ENCODE measurements around the gene CPT1A. TPM values are rescaled to one million over a fixed set of nuclear protein-coding genes. Genes with fewer than 3 reads are reported as not detected.

The CPT1A gene
- total RNA-seq, 1 donor from 2014 or later, result 36.1 TPM

- peaks cover 43% of the 10 kb centered on the region for H3K4me1 Mint-ChIP-seq (ENCODE audit: unreplicated experiment)
- no peak for TF ChIP-seq CTCF (conservative IDR thresholded peaks at IDR 0.05)
- H3K4me3 Mint-ChIP-seq, result no peak overlapping the region
- H3K27me3 Mint-ChIP-seq, result peaks cover 4% of the 10 kb centered on the region
- peak overlapping the region; percentile 10 for H3K27ac Mint-ChIP-seq
- H3K9me3 Mint-ChIP-seq, result no peaks in the 10 kb centered on the region
- H3K36me3 Mint-ChIP-seq, result no peaks in the 10 kb centered on the region
- no peak for DNase-seq (ENCODE audit: extremely low spot score, unreplicated experiment)
These were observed 6.4 kb downstream of the CPT1A start for GRCh38 chr11:68835328-68835727.

- Mint-ChIP-seq H3K27ac (no peak overlapping the region), H3K36me3 (no peaks in the 10 kb centered on the region), H3K9me3 (no peaks in the 10 kb centered on the region), H3K4me3 (no peak overlapping the region), H3K27me3 (no peaks in the 10 kb centered on the region), H3K4me1 (ENCODE audit: unreplicated experiment) (peaks cover 27% of the 10 kb centered on the region)
- no peak for TF ChIP-seq CTCF (conservative IDR thresholded peaks at IDR 0.05)
- no peak for DNase-seq (ENCODE audit: extremely low spot score, unreplicated experiment)
These were observed 9.1 kb downstream of the CPT1A start for GRCh38 chr11:68832476-68833181.

GRCh38 chr11:68831124-68831523 lies 10.6 kb downstream of the CPT1A start:
- Mint-ChIP-seq H3K36me3 (no peaks in the 10 kb centered on the region), H3K27me3 (no peaks in the 10 kb centered on the region), H3K4me3 (peak overlapping the region; percentile 21), H3K4me1 (ENCODE audit: unreplicated experiment) (peaks cover 26% of the 10 kb centered on the region), H3K9me3 (no peaks in the 10 kb centered on the region), H3K27ac (no peak overlapping the region)
- no peak for TF ChIP-seq CTCF (conservative IDR thresholded peaks at IDR 0.05)
- no peak for DNase-seq (ENCODE audit: extremely low spot score, unreplicated experiment)

GRCh38 chr11:68829581-68829980 lies 12.1 kb downstream of the CPT1A start:
- H3K36me3 Mint-ChIP-seq, result no peaks in the 10 kb centered on the region
- H3K9me3 Mint-ChIP-seq, result no peaks in the 10 kb centered on the region
- H3K4me3 Mint-ChIP-seq, result no peak overlapping the region
- DNase-seq (ENCODE audit: extremely low spot score, unreplicated experiment), result no peak
- H3K27ac Mint-ChIP-seq, result no peak overlapping the region
- H3K27me3 Mint-ChIP-seq, result no peaks in the 10 kb centered on the region
- H3K4me1 Mint-ChIP-seq (ENCODE audit: unreplicated experiment), result peaks cover 18% of the 10 kb centered on the region
- TF ChIP-seq CTCF (conservative IDR thresholded peaks at IDR 0.05), result no peak

GRCh38 chr11:68828957-68829356 lies 12.8 kb downstream of the CPT1A start:
- H3K4me3 Mint-ChIP-seq, result no peak overlapping the region
- H3K27me3 Mint-ChIP-seq, result no peaks in the 10 kb centered on the region
- H3K4me1 Mint-ChIP-seq (ENCODE audit: unreplicated experiment), result peaks cover 18% of the 10 kb centered on the region
- H3K27ac Mint-ChIP-seq, result no peak overlapping the region
- TF ChIP-seq CTCF (conservative IDR thresholded peaks at IDR 0.05), result no peak
- no peak for DNase-seq (ENCODE audit: extremely low spot score, unreplicated experiment)
- no peaks in the 10 kb centered on the region for H3K36me3 Mint-ChIP-seq
- H3K9me3 Mint-ChIP-seq, result no peaks in the 10 kb centered on the region
